NCI-H146 (cell line): ENCODE measurements around the gene CHD6.

Source experiments
- DNase-seq: peaks from one replicate; lab custom pipeline; 2025; lab: John Stamatoyannopoulos, UW

CHD6 gene

GRCh38 chr20:41393705-41394066, 224.5 kb downstream of the CHD6 start:
- DNase-seq: no peak

- DNase-seq: no peak
Observed at GRCh38 chr20:41392871-41393704, 225.1 kb downstream of the CHD6 start.

DNA sequence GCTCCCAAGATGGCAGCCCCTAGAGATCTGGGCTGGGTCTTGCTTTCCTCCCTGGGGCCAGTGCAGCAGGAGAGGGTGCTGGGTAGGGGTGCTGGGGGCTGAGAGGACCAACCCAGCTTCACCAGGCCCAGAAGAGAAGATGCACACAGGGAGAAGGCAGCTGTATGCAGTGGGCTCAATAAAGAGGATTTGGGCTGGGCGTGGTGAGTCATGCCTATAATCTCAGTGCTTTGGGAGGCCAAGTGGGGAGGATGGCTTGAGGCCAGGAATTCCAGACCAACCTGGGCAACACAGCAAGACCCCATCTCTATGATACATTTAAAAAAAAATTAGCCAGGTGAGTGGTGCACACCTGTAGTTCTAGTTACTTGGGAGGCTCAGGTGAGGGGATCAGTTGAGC, 225.9 kb downstream of the CHD6 start:
- DNase-seq: no peak

DNA sequence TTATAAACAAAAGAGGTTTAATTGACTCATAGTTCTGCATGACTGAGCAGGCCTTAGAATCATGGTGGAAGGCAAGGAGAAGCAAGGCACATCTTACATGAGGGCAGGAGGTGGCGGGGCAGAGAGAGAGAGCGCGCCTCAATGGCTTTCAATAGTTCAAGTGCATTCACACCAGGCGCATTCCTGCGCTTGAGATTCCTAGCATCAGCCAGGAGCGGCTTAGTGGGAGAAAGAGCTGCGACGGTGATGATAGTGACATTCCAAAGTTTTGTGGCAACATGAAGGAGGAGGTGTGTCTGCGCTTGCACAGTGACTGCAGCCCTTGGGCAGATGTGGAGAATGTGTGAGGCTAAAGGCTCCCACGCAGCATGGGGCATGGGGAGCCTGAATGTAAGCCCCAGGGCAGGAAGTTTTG, 226.6 kb downstream of the CHD6 start:
- DNase-seq: no peak

GRCh38 chr20:41390889-41391288, 227.3 kb downstream of the CHD6 start:
- no peak for DNase-seq

- DNase-seq: no peak
Observed at GRCh38 chr20:41387444-41387851, 230.7 kb downstream of the CHD6 start.

- no peak for DNase-seq
Observed at GRCh38 chr20:41386502-41387427, 231.4 kb downstream of the CHD6 start.

- no peak for DNase-seq
Observed at GRCh38 chr20:41382791-41383305, 235.3 kb downstream of the CHD6 start.

GRCh38 chr20:41380551-41381193, 237.5 kb downstream of the CHD6 start:
- DNase-seq: no peak

DNA sequence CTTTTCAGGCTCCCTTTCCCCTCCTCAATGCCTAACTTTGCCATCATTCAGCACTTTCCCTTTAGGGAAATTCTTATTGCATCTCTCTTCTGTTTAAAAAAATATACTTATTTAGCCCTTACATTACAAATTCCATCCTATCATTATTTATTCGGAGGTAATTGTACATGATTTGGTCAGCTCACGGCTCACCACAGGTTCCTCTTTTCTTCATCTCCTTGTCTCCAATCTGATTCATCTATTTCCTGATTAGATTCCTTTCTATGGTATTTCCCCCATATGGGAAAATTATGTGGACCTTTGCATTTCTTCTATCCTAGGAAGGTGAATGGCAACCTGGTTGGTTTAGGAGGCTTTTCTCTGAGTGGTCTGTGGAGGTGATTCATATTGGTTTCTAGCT, 238.6 kb downstream of the CHD6 start:
- no peak for DNase-seq

DNA sequence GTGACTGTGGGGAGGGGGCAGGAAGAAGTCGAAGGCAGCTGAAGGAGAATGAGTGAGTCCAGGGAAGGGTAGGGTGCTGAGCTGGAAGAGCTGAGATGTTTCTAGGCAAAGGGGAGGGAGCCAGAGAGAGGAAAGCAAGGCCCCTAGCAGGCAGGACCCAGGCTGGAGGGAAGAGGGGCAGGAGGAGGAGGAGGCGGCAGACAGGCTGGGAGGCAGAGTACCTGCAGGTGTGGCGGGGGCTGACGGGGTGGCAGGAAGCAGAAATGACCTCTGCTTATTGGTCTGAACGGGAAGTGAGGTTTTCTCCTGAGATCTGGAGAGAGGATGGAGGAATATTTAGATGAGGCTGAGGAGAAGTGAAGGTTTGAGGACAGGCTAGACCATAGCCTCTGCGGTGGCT, 240.9 kb downstream of the CHD6 start:
- DNase-seq: no peak

- DNase-seq: no peak
Observed at GRCh38 chr20:41376349-41376748, 241.8 kb downstream of the CHD6 start.

DNA sequence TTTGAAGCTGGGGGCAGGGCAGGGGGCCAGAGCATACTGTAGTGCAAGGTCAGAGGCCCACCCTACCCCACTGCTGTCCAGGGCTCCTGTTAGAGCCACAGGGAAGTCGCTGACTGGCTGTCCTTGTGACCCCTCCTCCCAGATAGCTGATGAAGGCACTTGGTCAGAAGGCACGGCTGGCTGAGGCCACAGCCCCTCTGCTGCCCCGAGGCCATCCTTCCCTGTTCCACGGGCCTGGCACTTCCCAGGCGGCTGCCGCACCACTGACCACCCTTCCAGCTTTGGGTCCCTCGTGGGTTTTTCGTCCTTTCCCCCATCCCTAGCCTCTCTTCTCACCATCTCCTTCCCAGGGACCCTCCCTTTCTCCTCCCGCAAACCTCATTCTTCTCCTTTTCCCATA, 242.3 kb downstream of the CHD6 start:
- no peak for DNase-seq

DNA sequence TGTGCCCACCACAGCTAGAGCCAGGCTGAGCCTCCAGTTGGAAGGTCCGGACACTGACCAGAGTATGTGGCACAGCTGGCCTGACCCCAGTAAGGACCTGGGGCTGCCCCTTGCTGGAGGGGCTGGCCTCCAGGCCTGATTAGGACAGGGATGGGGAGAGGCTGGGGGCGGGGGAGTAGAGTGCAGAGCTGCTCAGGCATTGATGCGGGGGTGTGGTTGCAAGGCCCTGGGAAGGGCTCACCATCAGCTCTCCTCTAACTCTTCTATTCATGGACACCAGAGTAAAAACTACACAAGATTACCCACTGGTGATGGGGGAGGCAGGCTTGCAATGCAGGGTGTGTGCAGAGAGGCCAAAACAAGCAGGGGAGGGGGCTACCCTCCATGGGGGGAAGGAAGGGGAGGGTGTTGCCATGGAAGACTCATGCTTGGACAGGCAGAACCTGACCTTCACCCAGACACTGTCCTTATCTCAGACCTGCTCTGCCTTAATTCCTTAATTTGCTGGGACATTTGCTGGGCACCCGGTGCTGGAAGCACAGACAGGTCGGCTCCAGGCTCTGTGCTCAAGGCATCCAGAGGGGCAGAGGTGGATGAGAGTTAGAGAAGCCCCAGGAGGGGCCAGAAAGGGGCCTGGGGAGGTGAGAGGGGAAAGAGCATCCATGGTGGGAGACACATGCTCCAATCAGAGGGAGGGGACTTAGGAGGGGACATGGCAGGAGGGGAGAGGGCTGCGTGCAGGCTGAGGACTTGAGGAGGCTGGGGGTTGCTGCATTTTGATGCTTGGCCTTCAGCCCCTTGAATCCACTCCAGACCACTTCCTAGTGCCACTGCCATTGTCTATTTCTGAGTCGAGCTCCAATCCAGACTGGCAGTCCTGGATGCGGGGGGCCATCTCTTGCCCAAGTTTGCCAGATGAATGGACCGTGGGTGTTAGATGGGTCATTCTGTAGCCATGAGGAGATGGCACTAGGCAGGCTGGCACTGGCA, 244.0 kb downstream of the CHD6 start:
- DNase-seq: no peak

DNA sequence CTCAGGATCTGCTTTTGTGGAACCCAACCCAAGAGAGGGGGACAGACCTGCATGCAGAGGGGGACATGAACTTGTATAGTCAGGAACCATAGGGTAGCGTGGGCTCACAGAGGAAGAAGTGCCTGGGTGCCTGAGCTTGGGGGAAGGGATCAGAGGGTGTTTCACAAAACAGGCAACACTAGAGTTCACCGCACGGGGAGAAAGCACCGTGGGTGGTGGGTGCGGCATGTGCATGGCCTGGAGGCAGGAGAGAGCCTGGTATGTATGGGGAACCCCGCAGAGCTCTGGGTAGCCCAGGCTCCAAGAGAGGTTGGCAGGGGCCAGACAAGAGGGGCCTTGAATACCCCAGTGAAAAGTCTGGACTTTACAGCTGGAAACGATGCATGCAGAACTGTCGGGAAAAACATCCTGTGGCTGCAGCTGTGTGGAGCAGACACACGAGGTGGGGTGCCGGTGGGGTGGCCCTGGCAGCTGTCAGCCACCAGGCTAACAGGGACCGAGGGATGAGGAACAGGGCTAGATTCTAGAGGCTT, 244.9 kb downstream of the CHD6 start:
- no peak for DNase-seq

DNA sequence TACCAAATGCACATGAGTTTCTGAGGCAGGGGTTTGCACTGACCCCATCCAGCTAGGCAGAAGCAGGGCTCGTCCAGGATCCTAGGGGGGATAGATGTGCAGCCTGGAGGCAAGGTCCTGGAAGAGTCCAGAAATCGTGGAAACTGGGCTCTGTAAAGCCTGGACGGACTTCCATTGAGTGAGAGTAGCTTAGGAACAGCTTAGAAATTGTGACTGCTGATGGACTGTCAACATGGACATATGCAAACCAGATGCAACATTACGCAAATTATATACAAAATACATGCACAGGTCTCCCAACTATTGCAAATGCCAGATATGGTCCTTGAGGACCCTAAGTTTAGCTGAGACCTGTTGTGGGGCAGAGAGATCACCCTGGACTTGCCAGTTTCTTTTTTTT, 246.8 kb downstream of the CHD6 start:
- no peak for DNase-seq

- DNase-seq: no peak
Observed at GRCh38 chr20:41370176-41370575, 248.0 kb downstream of the CHD6 start.

DNA sequence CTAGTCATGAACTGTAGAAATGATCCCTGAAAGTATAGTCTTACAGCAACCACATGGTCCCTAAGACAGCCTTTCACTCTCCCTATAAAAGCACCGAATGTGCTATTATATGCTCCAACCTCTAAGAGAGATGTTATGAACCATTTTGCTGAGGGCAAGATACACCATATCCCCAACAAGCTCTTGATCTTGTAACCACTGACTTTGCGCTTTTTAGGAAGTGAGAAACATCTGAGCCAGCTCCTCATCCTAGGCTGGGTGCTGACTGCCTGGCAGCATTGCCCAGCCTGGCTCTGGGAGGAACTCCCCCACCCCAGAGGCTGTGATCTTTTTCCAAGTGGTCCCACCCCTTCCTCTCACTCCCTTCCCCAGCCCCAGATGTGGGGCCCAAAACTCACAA, 248.5 kb downstream of the CHD6 start:
- no peak for DNase-seq

DNA sequence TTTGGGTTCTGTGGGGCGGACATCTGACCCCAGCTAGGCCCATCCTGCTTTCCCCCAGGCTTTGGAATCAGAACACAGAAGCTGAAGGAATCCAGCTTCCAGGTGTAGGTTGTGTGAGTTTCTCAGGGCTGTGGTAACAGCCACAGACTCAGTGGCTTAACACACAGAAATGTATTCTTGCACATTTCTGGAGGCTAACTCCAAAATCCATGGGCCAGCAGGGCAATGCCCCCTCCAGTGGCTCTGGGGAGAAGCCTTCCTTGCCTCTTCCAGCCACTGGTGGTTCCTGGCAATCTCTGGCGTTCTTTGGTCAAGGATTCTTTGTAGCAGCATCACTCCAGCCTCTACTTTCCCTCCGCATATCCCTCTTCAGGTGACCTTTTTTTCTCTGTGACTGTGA, 250.2 kb downstream of the CHD6 start:
- no peak for DNase-seq

- no peak for DNase-seq
Observed at GRCh38 chr20:41367393-41367695, 250.8 kb downstream of the CHD6 start.
